ENCODE measurements around the gene SLC29A4. TPM values are rescaled to one million over a fixed set of nuclear protein-coding genes. Genes with fewer than 3 reads are reported as not detected.
"Not testable (repeated sequence)": the region's sequence is repeated elsewhere in the genome, so short reads cannot be mapped to it uniquely, and the experiment has no call there.

The SLC29A4 gene
- total RNA-seq, 2 experiments from 2014 or later: 0.24 to 0.42 TPM

- H3K27me3 Mint-ChIP-seq (ENCODE audit: low read depth); CTCF ChIA-PET; H3K4me3 Mint-ChIP-seq; H3K9me3 Mint-ChIP-seq; H3K4me1 Mint-ChIP-seq (ENCODE audit: low read depth); H3K36me3 Mint-ChIP-seq (ENCODE audit: low read depth); H3K27ac Mint-ChIP-seq; DNase-seq; intact Hi-C loops (cut with micrococcal nuclease): not testable (repeated sequence)
Observed at GRCh38 chr7:5263066-5263465, 19.7 kb upstream of the SLC29A4 start.

- CTCF ChIA-PET: no interaction called here
- H3K27me3 Mint-ChIP-seq (ENCODE audit: low read depth): no peaks in the 10 kb centered on the region
- no peaks in the 10 kb centered on the region for H3K4me1 Mint-ChIP-seq (ENCODE audit: low read depth)
- H3K4me3 Mint-ChIP-seq: no peak overlapping the region
- DNase-seq: no peak
- no peaks in the 10 kb centered on the region for H3K36me3 Mint-ChIP-seq (ENCODE audit: low read depth)
- no peaks in the 10 kb centered on the region for H3K9me3 Mint-ChIP-seq
- intact Hi-C loops (cut with micrococcal nuclease): no loop called here
- no peak overlapping the region for H3K27ac Mint-ChIP-seq
Observed at GRCh38 chr7:5265320-5266190, 17.2 kb upstream of the SLC29A4 start.

- H3K36me3 Mint-ChIP-seq (ENCODE audit: low read depth): no peaks in the 10 kb centered on the region
- H3K9me3 Mint-ChIP-seq: no peaks in the 10 kb centered on the region
- no peaks in the 10 kb centered on the region for H3K27me3 Mint-ChIP-seq (ENCODE audit: low read depth)
- CTCF ChIA-PET: no interaction called here
- H3K4me1 Mint-ChIP-seq (ENCODE audit: low read depth): no peaks in the 10 kb centered on the region
- no peak overlapping the region for H3K4me3 Mint-ChIP-seq
- intact Hi-C loops (cut with micrococcal nuclease): no loop called here
- no peak overlapping the region for H3K27ac Mint-ChIP-seq
- DNase-seq: no peak
Observed at GRCh38 chr7:5266191-5267028, 16.3 kb upstream of the SLC29A4 start.

- CTCF ChIA-PET; H3K27ac Mint-ChIP-seq; DNase-seq; H3K9me3 Mint-ChIP-seq; H3K4me3 Mint-ChIP-seq; intact Hi-C loops (cut with micrococcal nuclease); H3K36me3 Mint-ChIP-seq (ENCODE audit: low read depth); H3K4me1 Mint-ChIP-seq (ENCODE audit: low read depth); H3K27me3 Mint-ChIP-seq (ENCODE audit: low read depth): not testable (repeated sequence)
Observed at GRCh38 chr7:5267829-5268228, 14.9 kb upstream of the SLC29A4 start.

GRCh38 chr7:5269992-5270657 is 12.6 kb upstream of the SLC29A4 start:
- H3K9me3 Mint-ChIP-seq; H3K27me3 Mint-ChIP-seq (ENCODE audit: low read depth); intact Hi-C loops (cut with micrococcal nuclease); H3K27ac Mint-ChIP-seq; CTCF ChIA-PET; H3K4me1 Mint-ChIP-seq (ENCODE audit: low read depth); DNase-seq; H3K36me3 Mint-ChIP-seq (ENCODE audit: low read depth); H3K4me3 Mint-ChIP-seq: not testable (repeated sequence)

- Mint-ChIP-seq H3K4me3 (no peak overlapping the region), H3K4me1 (ENCODE audit: low read depth) (no peaks in the 10 kb centered on the region), H3K36me3 (ENCODE audit: low read depth) (no peaks in the 10 kb centered on the region), H3K9me3 (no peaks in the 10 kb centered on the region), H3K27me3 (ENCODE audit: low read depth) (peaks cover 2% of the 10 kb centered on the region), H3K27ac (no peak overlapping the region)
- no peak for DNase-seq
- CTCF ChIA-PET: no interaction called here
- intact Hi-C loops (cut with micrococcal nuclease): no loop called here
Observed at GRCh38 chr7:5270788-5271187, 12.0 kb upstream of the SLC29A4 start.

GRCh38 chr7:5273831-5274405 is 8.8 kb upstream of the SLC29A4 start:
- H3K9me3 Mint-ChIP-seq; H3K4me3 Mint-ChIP-seq; H3K4me1 Mint-ChIP-seq (ENCODE audit: low read depth); DNase-seq; H3K36me3 Mint-ChIP-seq (ENCODE audit: low read depth); CTCF ChIA-PET; H3K27ac Mint-ChIP-seq; intact Hi-C loops (cut with micrococcal nuclease); H3K27me3 Mint-ChIP-seq (ENCODE audit: low read depth): not testable (repeated sequence)

GRCh38 chr7:5274441-5274840 is 8.3 kb upstream of the SLC29A4 start:
- intact Hi-C loops (cut with micrococcal nuclease): no loop called here
- Mint-ChIP-seq H3K27me3 (ENCODE audit: low read depth) (peaks cover 2% of the 10 kb centered on the region), H3K27ac (no peak overlapping the region), H3K36me3 (ENCODE audit: low read depth) (no peaks in the 10 kb centered on the region), H3K4me3 (no peak overlapping the region), H3K9me3 (no peaks in the 10 kb centered on the region), H3K4me1 (ENCODE audit: low read depth) (no peaks in the 10 kb centered on the region)
- CTCF ChIA-PET: no interaction called here
- DNase-seq: no peak

GRCh38 chr7:5274985-5275431 is 7.7 kb upstream of the SLC29A4 start:
- H3K27me3 Mint-ChIP-seq (ENCODE audit: low read depth); DNase-seq; H3K9me3 Mint-ChIP-seq; intact Hi-C loops (cut with micrococcal nuclease); CTCF ChIA-PET; H3K36me3 Mint-ChIP-seq (ENCODE audit: low read depth); H3K27ac Mint-ChIP-seq; H3K4me1 Mint-ChIP-seq (ENCODE audit: low read depth); H3K4me3 Mint-ChIP-seq: not testable (repeated sequence)

GRCh38 chr7:5275510-5275909 is 7.2 kb upstream of the SLC29A4 start:
- H3K27me3 Mint-ChIP-seq (ENCODE audit: low read depth); H3K9me3 Mint-ChIP-seq; H3K27ac Mint-ChIP-seq; DNase-seq; CTCF ChIA-PET; H3K4me1 Mint-ChIP-seq (ENCODE audit: low read depth); H3K4me3 Mint-ChIP-seq; intact Hi-C loops (cut with micrococcal nuclease); H3K36me3 Mint-ChIP-seq (ENCODE audit: low read depth): not testable (repeated sequence)

GRCh38 chr7:5276123-5276522 is 6.6 kb upstream of the SLC29A4 start:
- DNase-seq; H3K4me3 Mint-ChIP-seq; intact Hi-C loops (cut with micrococcal nuclease); H3K4me1 Mint-ChIP-seq (ENCODE audit: low read depth); H3K27me3 Mint-ChIP-seq (ENCODE audit: low read depth); H3K27ac Mint-ChIP-seq; CTCF ChIA-PET; H3K36me3 Mint-ChIP-seq (ENCODE audit: low read depth); H3K9me3 Mint-ChIP-seq: not testable (repeated sequence)

GRCh38 chr7:5276611-5277010 is 6.1 kb upstream of the SLC29A4 start:
- no peak for DNase-seq
- Mint-ChIP-seq H3K4me3 (no peak overlapping the region), H3K27me3 (ENCODE audit: low read depth) (peaks cover 2% of the 10 kb centered on the region), H3K27ac (no peak overlapping the region), H3K4me1 (ENCODE audit: low read depth) (no peaks in the 10 kb centered on the region), H3K36me3 (ENCODE audit: low read depth) (no peaks in the 10 kb centered on the region), H3K9me3 (no peaks in the 10 kb centered on the region)
- intact Hi-C loops (cut with micrococcal nuclease): no loop called here
- CTCF ChIA-PET: no interaction called here
